Activated CD4-positive, CD25-positive, alpha-beta regulatory T cell treated with anti-CD3 and anti-CD28 coated beads, Interleukin-2, amount 50 U/mL, for 24 hours (primary cell): ENCODE measurements around the gene RAB4A.
A peak's percentile ranks its signal among the peaks of the same experiment; 100 is the strongest.

ENCODE experiments used
- ATAC-seq, 2 donors: fragments of 150-1000 bp; cut with Tn5 transposase; one replicate each; pipeline ENCODE4 v1.10.0; 2021; ENCODE audit warnings: mild to moderate bottlenecking in 1 of 2, moderate library complexity in 1 of 2

RAB4A gene

GRCh38 chr1:229247871-229248270, 23.0 kb upstream of the RAB4A start:
- no peak for ATAC-seq

DNA sequence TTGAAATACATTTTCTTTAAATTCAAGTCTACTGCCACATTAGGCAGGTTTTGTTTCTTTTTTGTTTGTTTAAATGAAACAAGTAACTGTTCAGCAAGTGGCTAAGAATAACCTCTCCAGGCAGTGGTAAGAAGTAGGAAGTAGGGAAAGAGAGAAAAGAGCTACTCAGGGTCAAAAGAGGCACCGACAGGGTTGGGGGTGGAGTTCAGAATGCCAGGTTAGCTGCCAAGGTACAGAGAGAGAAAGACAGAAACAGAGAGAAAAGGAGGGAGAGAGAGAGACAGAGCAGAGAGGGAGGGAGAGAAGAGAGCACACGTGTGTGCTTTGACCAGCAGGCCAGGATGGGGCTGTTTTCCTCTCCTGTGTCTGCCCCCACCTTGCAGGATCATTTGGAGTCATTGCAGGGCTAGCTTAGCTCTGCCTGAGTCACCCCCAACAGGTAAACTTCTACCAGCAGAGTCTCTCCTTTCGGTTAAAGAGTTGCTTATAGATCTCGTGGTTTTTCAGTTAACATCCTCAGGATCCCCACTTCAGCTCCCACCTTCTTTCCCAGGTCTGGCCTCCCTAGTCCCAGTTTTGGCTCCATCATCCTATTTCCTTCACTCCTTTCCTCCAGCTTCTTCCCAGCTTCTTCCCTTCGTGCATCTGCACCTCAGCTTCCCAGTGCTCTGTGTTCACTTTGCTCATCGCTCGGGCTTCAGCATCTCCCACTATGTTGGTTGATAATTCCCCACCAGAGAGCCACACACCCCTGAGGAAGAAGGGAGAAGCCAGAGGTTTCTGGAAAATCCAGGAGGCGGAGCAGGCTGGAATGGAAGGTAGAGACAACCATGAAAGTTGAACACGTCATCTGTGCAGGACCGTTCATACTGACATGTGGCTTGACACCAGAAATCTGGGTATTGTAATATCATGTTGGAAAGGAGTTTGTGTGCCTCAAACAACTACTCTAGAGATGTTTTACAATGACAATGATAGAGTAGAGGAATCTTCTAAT, 21.8 kb upstream of the RAB4A start:
- no peak for ATAC-seq

- no peak for ATAC-seq
These were observed 20.9 kb upstream of the RAB4A start for GRCh38 chr1:229249854-229250644.

- no peak for ATAC-seq
These were observed 19.7 kb upstream of the RAB4A start for GRCh38 chr1:229251185-229251584.

DNA sequence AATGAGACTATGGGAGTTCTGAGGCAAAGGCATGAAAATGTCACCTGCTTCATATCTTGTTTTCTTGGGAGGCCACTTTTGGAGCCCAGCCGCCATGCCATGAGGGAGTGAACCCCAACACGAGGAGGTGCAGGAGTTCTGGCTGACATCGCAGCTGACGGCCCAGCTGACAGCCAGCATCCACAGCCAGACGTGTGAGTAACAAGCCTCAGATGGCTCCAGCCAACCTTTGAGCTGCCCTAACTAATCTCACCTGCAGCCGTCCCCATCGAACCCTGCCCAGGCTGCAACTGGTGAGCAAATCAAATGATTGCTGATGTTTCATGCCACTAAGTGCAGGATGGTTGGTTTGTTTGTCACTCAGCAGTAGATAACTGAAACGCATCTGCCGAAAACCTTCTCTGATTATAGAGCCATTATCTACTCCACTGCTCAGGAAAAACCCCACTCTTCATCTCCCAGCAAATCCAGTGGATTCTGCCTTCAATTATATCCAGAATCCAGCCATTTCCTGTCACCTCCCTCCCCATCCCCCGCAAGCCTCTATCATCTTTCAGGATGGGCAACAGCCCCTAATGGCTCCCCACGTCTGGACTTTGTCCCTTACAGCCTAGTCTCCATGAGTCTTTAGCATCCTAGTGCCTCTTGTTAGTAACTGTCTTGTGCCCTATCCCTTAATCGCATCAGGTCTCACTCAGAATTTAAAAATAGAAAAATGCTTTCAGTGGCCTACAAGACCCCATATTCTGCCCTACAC, 18.5 kb upstream of the RAB4A start:
- ATAC-seq: no peak

DNA sequence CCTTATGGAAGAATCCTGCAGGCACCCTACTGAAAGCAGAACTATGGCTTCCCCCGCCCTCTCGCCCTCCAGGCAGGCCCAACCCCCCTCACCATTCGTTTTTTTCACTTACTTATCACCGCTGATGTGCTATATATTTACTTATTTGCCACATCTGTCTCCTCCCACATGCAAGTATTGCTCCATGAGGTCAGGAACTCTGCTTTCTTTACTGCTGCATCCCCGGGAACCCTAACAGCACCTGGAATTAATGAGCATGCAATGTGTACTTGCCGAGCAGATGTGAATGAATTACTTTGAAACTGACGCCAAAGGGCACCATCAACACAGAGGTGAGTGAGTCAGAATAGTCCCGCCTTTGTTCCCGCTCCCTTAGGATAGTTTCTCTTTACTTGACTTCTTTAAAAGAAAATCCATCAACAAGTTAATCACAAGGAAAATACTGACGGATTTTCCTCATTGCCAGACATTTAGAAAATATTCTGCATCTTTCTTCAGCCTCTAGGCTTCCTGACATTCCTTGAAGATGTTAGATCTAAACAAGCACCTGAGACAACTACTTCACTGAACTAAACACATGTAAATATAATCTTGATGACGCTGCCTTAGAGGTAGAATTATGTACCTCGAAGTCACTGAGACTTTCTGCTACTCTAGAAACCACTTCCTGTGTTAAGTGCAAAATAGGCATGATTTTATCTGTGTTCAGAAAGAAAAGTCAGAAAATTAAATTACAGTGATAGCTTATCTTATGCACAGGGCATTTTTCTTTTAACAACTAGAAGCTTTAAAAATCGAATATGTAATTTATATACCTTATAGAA, 17.5 kb upstream of the RAB4A start:
- ATAC-seq: peak; percentile 81 to 85

DNA sequence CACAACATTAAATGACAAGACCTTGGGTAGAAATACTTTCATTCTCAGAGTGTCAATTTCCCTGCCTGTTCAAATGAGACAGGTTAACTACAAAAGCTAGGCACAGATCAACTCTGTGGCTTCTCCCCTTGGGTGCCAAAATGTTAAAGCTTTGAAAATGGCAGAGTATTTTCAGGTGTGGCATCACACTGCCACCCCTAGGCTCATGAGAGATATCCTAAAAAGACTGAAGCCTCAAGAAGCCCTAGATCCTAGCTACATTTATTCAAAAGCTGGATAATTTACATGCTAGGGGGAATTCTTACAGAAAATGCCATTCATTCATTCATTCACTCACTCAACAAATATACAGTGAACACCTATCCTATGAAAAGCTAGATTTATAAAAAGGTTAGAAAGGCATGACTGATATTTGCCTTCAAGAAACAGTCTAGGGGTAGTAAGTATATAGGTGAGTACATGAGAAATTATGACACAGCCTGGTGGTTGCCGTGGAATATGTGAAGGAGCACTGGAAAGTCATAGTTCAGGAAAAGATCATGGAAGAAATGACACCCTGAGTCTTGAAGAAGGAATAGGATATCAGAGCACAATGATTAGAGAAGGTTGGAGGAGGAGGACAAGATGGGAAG, 15.9 kb upstream of the RAB4A start:
- ATAC-seq: no peak

DNA sequence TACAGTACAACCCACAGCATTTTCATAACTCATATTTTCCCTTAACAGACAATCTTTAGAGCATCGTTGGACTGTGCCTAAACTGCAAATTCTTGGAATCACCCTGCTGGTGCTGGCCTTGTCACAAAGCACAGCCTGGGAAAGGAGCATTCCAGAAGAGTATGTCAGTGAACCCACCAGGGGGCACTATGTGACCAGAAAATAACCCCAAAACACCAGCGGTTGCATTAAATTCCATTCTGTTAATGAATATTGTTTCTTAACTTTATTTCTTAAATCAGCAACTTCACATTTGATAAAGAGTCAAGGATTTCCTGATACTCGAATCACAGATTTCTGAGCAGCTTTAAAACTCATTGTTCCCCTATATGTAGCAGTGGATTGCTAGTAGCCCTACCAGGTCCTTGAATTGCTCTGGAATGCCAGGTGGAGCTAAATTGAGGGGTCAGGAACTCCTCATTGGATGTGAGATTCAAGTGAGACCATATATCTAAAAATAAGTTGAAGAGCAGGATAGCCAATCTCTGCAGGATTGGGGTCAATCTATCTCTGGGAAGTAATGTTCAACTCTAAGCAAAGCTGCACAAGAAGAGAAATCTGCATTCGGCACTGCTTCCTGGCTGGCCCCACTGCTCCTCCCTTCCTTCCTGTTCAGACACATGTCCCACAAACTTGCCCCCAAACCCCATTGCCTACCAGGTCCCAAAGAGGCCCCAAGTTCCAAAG, 12.7 kb upstream of the RAB4A start:
- ATAC-seq: peak in 1 of 2 donors; percentile 28

DNA sequence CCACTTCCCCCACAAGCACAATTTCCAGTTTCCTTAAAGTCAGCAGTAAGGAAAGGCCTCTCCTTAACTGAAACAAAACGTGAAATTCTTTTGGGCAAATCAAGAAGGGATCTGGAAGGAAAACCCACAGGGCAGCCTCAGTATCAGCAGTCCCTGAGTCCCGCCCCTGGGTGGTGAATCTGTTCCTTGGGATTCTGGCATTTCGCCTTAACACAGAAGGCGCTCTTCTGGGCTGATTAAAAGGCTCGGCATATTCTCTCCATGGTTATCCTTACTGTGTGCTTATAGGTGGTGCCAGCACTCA, 12.2 kb upstream of the RAB4A start:
- no peak for ATAC-seq

- ATAC-seq: no peak
These were observed 10.6 kb upstream of the RAB4A start for GRCh38 chr1:229260297-229260696.

DNA sequence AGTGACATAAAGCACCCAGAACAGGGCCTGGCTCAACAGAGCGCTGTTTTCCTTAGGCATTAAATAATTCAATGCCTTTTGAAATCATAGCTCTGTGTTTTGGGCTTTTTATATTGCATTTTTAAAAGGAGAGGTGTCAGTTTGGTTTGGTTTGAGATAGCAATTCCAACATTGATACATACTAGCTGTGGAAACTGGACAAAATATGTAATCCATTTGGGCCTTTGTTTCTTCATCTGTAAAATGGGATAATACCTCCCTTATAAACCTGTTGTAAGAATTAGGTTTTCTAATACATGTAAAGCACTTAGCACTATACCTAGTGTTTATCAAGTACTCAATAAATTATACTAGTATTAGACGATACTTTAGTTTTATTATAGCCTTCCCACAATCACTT, 8.7 kb upstream of the RAB4A start:
- no peak for ATAC-seq

- ATAC-seq: no peak
These were observed 7.7 kb upstream of the RAB4A start for GRCh38 chr1:229263254-229263653.

DNA sequence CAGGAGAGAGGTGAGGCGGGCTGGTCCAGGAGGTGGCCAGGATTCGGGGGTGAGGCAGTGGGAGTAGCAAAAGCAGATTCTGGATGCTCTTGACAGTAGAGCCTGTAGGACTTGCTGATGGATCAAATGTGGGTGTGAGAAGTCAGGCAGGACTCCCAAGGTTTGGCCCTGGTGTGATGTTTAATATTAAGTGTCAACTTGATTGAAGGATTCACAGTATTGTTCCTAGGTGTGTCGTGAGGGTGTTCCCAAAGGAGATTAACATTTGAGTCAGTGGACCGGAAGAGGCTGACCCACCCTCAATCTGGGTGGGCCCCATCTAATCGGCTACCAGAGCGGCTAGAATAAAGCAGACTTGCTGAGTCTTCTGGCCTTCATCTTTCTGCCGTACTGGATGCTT, 6.8 kb upstream of the RAB4A start:
- no peak for ATAC-seq

DNA sequence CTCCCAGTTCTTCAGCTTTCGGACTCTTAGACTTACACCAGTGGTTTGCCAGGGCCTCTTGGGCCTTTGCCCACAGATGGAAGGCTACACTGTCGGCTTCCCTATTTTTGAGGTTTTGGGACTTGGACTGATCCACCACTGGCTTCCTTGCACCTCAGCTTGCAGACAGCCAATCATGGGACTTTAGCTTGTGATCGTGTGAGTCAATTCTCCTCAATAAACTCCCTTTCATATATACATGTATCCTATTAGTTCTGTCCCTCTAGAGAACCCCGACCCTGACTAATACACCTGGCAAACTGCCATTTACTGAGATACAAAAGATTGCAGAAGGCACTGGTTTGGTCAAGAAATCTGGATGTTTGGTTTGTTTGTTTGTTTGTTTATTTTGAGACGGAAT, 6.4 kb upstream of the RAB4A start:
- no peak for ATAC-seq

DNA sequence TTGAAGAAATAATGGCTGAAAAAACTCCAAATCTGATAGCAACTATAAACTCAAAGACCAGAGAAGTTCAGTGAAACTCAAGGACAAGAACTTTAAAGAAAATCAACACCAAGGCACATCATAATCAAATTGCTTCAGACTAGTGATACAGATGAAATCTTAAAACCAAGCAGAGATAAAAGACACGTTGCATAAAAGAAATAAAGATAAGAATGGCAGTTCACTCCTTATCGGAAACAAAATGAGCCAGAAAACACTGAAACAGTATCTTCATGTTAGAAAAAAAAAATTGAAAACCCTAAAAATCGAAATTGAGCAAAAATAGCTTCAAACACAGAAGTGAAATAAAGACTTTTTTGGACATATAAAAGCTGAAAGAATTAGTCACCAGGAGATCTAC, 4.6 kb upstream of the RAB4A start:
- no peak for ATAC-seq

- ATAC-seq: no peak
These were observed 3.9 kb upstream of the RAB4A start for GRCh38 chr1:229266832-229267500.

GRCh38 chr1:229268505-229268904, 2.4 kb upstream of the RAB4A start:
- no peak for ATAC-seq

- ATAC-seq: peak; percentile 62 to 65
These were observed 693 bp downstream of the RAB4A start for GRCh38 chr1:229271448-229272159.
